GM18505 (cell line): ENCODE results near the gene OOSP4B.
"Not testable (repeated sequence)": the region's sequence is repeated elsewhere in the genome, so short reads cannot be mapped to it uniquely, and the experiment has no call there.

Source experiments
- ATAC-seq: cut with Tn5 transposase; IDR thresholded peaks from one replicate; pipeline ENCODE4 v1.9.1; 2021; ENCODE audit not compliant: unreplicated experiment
- POLR2A ChIP-seq: IDR thresholded peaks from 4 replicates; pipeline ENCODE4 v1.6.1; 2011; ENCODE audit warnings: borderline replicate concordance; ENCODE audit not compliant: insufficient read depth, insufficient read length; ENCODE audit errors: extremely low read depth

OOSP4B gene

DNA sequence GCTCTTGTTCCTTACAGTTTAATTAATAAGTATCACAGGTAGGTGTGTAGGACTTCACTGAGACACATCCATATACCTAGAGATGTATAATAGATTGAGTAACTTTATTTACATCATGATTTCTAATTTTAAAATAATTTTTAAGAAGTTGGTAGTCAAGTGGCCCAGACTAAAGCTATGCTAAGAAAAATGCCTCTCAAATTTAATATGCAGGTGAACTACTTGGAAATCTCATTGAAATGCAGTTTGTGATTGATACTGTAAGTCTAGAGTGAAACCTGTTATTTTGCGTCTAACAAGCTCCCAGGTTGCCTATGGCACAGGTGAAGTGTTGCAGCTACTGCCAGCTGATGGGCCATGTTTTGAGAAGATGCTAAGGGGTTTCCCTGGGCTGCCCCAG, at the start of gene OOSP4B:
TSS of gene OOSP4B (plus strand) at position 301 of the 400 bp plus-strand sequence.
- TF ChIP-seq POLR2A, result no peak
- ATAC-seq, result no peak

DNA sequence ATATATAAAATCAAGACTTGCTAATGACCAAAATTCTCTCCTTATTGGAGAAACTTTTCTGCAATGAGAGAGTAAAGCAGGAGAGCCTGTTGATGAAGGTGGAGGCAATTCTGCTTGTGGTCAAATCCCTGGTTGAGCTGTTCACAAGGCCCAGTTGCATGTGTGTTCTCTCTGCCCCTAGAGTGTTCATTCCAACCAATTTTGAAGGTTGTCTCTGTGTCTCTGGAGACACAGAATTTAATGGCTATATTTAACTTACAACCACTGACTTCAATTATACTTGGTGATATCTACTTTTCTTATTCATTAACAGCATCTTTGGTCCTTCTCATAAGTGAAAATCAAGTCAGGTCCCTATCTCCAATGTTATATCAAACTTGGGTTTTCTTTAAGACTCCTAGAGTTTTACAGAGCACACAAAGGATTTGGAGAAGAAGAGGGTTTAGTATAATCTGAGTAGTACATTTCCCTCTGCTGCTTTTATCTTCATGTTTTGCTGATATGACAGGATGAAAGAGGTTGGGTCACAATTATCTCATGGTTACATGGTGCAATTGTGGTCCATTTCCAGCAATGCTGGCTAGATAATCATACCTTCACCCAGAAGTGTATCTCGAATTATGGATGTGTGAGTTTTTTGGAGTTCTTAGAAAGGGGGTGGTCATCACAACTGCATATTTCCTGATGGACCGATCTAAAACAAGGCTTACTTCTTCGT, 49.1 kb upstream of the OOSP4B start:
- no peak for TF ChIP-seq POLR2A
- ATAC-seq, result no peak

DNA sequence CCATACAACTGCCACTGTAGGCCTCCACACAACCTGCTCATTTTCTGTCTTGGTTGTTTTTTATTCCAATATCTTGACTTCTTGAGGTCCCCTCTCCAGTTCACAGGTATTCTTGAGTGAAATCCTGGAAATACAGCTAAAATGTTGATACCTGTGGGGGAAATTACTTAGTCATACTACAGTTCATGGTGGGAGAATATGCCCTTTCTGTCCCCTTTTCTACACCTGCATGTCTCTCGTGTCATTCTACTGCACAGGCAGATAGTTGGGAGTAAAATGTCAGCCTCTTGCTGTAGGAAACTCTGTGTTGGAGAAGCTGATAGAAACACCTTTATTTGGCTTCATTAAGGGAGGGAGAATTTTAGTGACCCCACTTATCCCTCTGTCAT, 48.6 kb upstream of the OOSP4B start:
- TF ChIP-seq POLR2A, result no peak
- no peak for ATAC-seq

DNA sequence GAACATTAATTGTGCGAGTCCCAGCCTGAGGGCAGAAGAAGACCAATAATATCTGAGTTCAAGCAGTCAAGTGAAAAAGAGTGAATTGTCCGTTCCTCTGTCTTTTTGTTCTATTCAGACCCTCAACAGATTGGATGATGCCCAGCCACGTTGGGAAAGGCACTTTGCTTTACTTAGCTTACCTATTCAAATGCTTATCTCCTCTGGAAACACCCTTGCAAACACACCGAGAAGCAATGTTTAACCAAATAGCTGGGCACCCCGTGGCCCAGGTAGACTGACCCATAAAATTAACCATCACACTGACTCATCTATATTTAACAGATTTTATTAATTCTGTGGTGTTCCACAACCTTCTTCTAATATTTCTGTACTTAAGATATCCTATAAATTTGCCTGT, 43.9 kb upstream of the OOSP4B start:
- TF ChIP-seq POLR2A, result no peak
- ATAC-seq, result no peak

DNA sequence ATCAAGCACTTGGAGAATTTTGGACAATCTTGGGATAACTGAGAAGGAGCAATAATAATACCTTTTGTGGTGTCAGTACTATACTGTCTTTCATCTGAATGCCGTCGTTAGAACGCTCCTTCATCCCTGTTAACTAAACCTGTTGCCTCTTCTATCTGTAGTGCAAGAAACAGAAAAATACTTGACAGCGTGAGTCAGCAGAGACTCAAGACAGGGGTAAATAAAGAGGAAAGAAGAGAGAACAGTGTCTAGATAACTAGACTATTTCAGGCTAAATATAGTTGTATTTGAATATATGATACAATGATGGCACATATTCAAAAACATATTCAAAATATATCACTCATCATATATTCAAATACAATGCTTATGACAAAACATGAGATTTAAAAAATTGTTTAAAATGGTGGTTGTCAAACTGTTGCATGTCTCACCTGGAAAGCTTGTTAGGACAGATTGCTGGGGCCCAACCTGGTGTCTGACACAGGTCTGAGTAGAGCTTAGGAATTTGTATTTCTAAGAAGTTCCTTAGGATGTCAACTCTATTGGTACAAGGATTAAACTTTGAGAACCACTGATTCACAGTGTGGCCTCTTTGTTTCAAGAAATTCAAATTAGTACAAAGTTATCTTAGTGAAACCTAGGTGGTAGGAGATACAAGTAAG, 35.7 kb upstream of the OOSP4B start:
- TF ChIP-seq POLR2A, result no peak
- ATAC-seq, result no peak

DNA sequence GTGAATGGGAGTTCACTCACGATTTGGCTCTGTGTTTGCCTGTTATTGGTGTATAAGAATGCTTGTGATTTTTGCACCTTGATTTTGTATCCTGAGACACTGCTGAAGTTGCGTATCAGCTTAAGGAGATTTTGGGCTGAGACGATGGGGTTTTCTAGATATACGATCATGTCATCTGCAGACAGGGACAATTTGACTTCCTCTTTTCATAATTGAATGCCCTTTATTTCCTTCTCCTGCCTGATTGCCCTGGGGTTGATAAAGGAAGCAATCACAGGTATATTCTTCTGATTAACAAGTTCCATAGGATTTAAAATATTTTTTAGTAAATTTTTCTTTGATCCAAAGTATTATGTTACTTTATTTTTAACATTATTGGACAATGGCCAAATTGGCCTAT, 34.9 kb upstream of the OOSP4B start:
- ATAC-seq, result not testable (repeated sequence)

DNA sequence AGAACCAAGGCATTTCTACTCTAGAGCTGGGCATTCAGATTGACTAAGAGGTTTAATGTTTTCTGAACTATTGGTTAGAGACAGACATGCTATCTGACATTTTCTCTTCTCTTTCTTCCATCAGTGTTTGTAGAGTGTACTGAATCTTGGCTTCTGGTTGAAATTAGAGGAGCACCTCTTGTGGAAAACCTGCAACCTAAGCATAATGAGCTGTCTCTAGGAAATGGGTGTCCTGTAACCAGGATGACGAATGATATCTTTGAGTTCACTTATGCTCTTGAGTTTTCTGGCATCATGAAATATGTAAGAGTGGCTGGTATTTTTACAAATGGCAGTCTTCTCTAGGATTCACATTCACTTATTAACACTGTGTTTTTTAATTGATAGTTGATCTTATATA, 33.8 kb upstream of the OOSP4B start:
- TF ChIP-seq POLR2A, result no peak
- ATAC-seq, result no peak

DNA sequence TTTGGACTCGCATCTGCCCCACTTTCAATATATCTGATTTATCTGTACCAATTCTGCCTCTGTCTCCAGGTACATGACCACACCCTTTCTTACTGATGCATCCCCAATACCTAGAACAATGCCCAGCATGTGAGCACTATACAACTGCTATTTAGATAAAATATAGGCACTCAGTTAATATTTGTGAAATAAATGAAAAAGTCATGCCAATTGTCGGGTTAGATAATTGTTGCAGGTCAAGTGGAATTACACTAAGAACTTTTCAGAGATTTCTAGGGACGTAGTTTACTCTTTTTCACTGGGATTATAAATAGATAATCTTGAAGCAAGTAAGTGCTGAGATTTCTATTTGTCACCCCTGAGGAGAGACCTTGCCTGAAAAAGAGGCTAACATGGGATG, 32.6 kb upstream of the OOSP4B start:
- no peak for ATAC-seq
- TF ChIP-seq POLR2A, result no peak

DNA sequence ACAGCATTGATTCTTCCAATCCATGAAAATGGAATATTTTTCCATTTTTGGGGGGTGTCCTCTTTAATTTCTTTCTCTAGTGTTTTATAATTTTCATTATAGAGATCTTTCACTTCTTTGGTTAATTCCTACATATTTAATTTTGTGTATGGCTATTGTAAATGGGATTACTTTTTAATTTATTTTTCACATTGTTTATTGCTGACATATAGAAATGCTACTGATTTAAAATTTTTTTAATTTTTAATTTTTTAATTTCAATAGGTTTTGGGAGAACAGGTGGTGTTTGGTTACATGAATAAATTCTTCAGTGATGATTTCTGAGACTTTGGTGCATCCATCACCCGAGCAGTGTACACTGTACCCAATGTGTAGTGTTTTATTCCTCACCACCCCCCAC, 26.6 kb upstream of the OOSP4B start:
- no peak for ATAC-seq

DNA sequence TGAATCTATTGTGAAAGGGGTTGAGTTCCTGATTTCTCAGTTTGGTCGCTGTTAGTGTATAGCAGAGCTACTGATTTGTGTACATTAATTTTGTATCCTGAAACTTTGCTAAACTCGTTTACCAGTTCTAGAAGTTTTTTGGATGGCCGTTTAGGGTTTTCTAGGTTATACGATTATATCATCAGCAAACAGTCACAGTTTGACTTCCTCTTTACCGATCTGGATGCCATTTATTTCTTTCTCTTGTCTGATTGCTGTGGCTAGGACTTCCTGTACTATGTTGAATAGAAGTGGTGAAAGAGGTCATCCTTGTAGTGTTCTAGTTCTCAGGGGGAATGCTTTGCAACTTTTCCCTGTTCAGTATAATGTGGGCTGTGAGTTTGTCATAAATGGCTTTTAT, 24.6 kb upstream of the OOSP4B start:
- TF ChIP-seq POLR2A, result no peak
- no peak for ATAC-seq

More for the DNA sequence above, 26.6 kb upstream of the OOSP4B start:
- no peak for TF ChIP-seq POLR2A

DNA sequence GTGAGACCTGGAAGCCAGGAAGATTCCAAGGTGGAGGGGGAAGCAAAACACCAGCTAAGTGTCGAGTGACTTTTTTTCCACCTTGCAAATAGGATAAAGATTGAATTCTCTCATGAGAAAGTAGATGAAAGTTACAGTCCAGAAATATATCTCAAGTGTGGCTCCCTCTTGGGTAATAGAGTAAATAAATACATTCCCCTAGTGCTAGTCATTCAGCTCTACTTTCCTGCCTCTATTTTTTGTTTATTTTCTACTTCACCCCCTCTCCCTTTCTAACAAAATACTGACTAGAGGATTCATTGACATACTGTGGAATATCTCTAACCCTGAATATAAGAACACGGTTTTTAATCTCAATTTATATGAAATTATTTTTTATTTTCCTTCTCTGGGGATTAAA, 19.2 kb upstream of the OOSP4B start:
- no peak for TF ChIP-seq POLR2A
- ATAC-seq, result no peak

DNA sequence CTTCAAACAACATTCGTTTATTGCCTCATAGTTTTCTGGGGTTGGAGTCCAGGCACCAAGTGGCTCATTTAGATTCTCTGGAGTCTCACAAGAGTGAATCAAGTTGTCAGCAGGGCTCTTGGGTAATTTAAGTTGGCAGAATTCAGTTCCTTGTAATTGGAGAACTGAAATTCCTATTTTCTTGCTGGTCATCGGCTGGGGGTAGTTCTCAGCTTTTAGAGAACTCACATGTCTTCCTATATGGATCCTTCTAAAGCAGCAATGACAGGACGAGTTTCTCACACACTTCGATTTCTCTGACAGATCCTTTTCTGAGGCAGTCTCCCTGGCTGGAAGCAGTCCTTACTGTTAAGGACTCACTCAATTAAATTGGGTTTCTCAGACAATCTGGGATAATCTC, 17.3 kb upstream of the OOSP4B start:
- no peak for TF ChIP-seq POLR2A
- ATAC-seq, result no peak

DNA sequence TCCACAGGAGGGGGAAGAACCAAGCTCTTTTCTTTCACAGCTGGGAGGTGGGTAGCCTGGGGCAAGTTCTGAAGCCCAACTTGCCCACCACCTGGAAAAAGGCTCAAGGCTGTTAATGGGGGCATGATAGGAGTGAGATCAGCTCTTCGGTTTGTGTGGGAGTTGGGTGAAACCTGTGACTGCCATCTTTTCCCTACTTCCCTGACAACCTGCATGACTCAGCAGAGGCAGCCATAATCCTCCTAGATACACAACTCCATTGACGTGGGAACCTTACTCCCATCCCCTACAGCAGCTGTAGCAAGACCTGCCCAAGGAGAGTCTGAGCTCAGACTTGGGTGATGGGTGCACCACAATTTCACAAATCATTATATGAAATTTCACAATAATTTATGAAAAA, 13.3 kb upstream of the OOSP4B start:
- no peak for ATAC-seq

DNA sequence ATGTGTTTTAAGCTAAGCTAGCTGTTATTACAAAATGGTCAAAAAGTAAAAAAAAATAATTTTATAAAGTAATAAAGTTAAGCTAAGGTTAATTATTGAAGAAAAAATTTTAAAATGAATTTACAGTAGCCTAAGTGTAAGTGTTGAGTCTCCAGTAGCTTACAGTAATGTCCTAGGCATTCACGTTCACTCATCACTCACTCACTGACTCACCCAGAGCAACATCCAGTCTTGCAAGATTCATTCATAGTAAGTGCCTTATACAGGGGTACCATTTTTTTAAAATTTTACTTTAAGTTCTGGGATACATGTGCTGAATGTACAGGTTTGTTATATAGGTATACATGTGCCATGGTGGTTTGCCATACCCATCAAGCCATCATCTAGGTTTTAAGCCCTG, 11.6 kb upstream of the OOSP4B start:
- ATAC-seq, result no peak
- TF ChIP-seq POLR2A, result no peak

More for the DNA sequence above, 13.3 kb upstream of the OOSP4B start:
- TF ChIP-seq POLR2A, result no peak
